Measurements from ENCODE around the gene ZDHHC3.

Gene ZDHHC3

GRCh38 chr3:44989636-44990373, 13.8 kb upstream of the ZDHHC3 start:
- no peaks in the 10 kb centered on the region for H3K9me2 ChIP-seq (replicated peaks; ENCODE audit: control insufficient read depth, low read length)
- H3K36me3 ChIP-seq (ENCODE audit: control insufficient read depth, low read length) = peaks cover 59% of the 10 kb centered on the region
- no peaks in the 10 kb centered on the region for H3K27me3 ChIP-seq (ENCODE audit: control insufficient read depth, low read length)
- H3K9me3 ChIP-seq (ENCODE audit: control insufficient read depth, insufficient read depth, low read length) = no peaks in the 10 kb centered on the region
- H4K20me1 ChIP-seq (ENCODE audit: control insufficient read depth, insufficient read depth, low read depth, low read length) = peaks cover 2% of the 10 kb centered on the region; the same call in 1 of the 2 replicates
- no peaks in the 10 kb centered on the region for H3K4me1 ChIP-seq (ENCODE audit: control insufficient read depth, low read length)
- H3K79me2 ChIP-seq (ENCODE audit: control insufficient read depth, low read length) = peaks cover 68% of the 10 kb centered on the region
- no peak overlapping the region for H3K27ac ChIP-seq (ENCODE audit: low read depth, low read length)
- 0 out of 2 replicates have a peak, but pooled peaks cover 2% of the 10 kb centered on the region for H3F3A ChIP-seq (ENCODE audit: control insufficient read depth, insufficient read depth)
- H3K4me3 ChIP-seq (ENCODE audit: low read length) = no peak overlapping the region
- TF ChIP-seq EZH2phosphoT487 (IDR thresholded peaks at IDR 0.05; ENCODE audit: borderline replicate concordance, low read length) = no peak
- TF ChIP-seq CTCF (IDR thresholded peaks at IDR 0.05; ENCODE audit: low read depth, low read length, poor library complexity, severe bottlenecking) = no peak
- H3K4me2 ChIP-seq (ENCODE audit: low read length) = no peak overlapping the region

- Histone ChIP-seq H3K27me3 (ENCODE audit: control insufficient read depth, low read length) (no peaks in the 10 kb centered on the region), H4K20me1 (ENCODE audit: control insufficient read depth, insufficient read depth, low read depth, low read length) (peaks cover 3% of the 10 kb centered on the region; the same call in 1 of the 2 replicates), H3F3A (ENCODE audit: control insufficient read depth, insufficient read depth) (0 out of 2 replicates have a peak, but pooled peaks cover 2% of the 10 kb centered on the region), H3K9me2 (replicated peaks; ENCODE audit: control insufficient read depth, low read length) (no peaks in the 10 kb centered on the region), H3K79me2 (ENCODE audit: control insufficient read depth, low read length) (peaks cover 72% of the 10 kb centered on the region), H3K9me3 (ENCODE audit: control insufficient read depth, insufficient read depth, low read length) (no peaks in the 10 kb centered on the region), H3K4me3 (ENCODE audit: low read length) (no peak overlapping the region), H3K36me3 (ENCODE audit: control insufficient read depth, low read length) (peaks cover 65% of the 10 kb centered on the region), H3K4me2 (ENCODE audit: low read length) (no peak overlapping the region), H3K4me1 (ENCODE audit: control insufficient read depth, low read length) (no peaks in the 10 kb centered on the region), H3K27ac (ENCODE audit: low read depth, low read length) (no peak overlapping the region)
- TF ChIP-seq EZH2phosphoT487 (IDR thresholded peaks at IDR 0.05; ENCODE audit: borderline replicate concordance, low read length) (no peak), CTCF (IDR thresholded peaks at IDR 0.05; ENCODE audit: low read depth, low read length, poor library complexity, severe bottlenecking) (no peak)
Measured at GRCh38 chr3:44989141-44989540, 13.2 kb upstream of the ZDHHC3 start.

GRCh38 chr3:44988073-44988472, 12.1 kb upstream of the ZDHHC3 start:
- Histone ChIP-seq H3K79me2 (ENCODE audit: control insufficient read depth, low read length) (peaks cover 80% of the 10 kb centered on the region), H3F3A (ENCODE audit: control insufficient read depth, insufficient read depth) (0 out of 2 replicates have a peak, but pooled peaks cover 2% of the 10 kb centered on the region), H3K4me3 (ENCODE audit: low read length) (no peak overlapping the region), H3K4me1 (ENCODE audit: control insufficient read depth, low read length) (no peaks in the 10 kb centered on the region), H3K36me3 (ENCODE audit: control insufficient read depth, low read length) (peaks cover 65% of the 10 kb centered on the region), H3K9me3 (ENCODE audit: control insufficient read depth, insufficient read depth, low read length) (no peaks in the 10 kb centered on the region), H3K4me2 (ENCODE audit: low read length) (no peak overlapping the region), H3K27me3 (ENCODE audit: control insufficient read depth, low read length) (no peaks in the 10 kb centered on the region), H3K27ac (ENCODE audit: low read depth, low read length) (no peak overlapping the region), H3K9me2 (replicated peaks; ENCODE audit: control insufficient read depth, low read length) (no peaks in the 10 kb centered on the region), H4K20me1 (ENCODE audit: control insufficient read depth, insufficient read depth, low read depth, low read length) (peaks cover 4% of the 10 kb centered on the region; the same call in 1 of the 2 replicates)
- TF ChIP-seq CTCF (IDR thresholded peaks at IDR 0.05; ENCODE audit: low read depth, low read length, poor library complexity, severe bottlenecking) (peak; percentile 62), EZH2phosphoT487 (IDR thresholded peaks at IDR 0.05; ENCODE audit: borderline replicate concordance, low read length) (no peak)

All from DOHH2 (cell line).